IMR-90 (cell line): Measurements from ENCODE around the gene TBC1D1. TPM values are rescaled to one million over a fixed set of nuclear protein-coding genes. Genes with fewer than 3 reads are reported as not detected.

Source experiments
- ATAC-seq: fragments of 200-7000 bp; cut with Tn5 transposase; 2 replicates; pipeline ENCODE4 v1.9.1; 2020; ENCODE audit warnings: low read depth, mild to moderate bottlenecking, moderate library complexity
- BruUV-seq: library from RNA; stranded (reverse); fragments of 400-500 nt; replicated peaks from 2 replicates; lab custom pipeline; 2021; lab: Mats Ljungman, UMichigan
- CTCF ChIA-PET: fragments of 300-600 bp; formaldehyde crosslinking; extraction: SDS; loops from one replicate; lab custom pipeline; 2021; ENCODE audit warnings: antibody characterized with exemption; lab: Yijun Ruan, JAX
- POLR2A ChIA-PET: fragments of 300-600 bp; sonication (Branson Sonifier 250); formaldehyde crosslinking; loops from one replicate; lab custom pipeline; 2022; ENCODE audit warnings: antibody characterized with exemption; ENCODE audit not compliant: unreplicated experiment; lab: Charles Lee
- DNase-seq: peaks from one replicate; pipeline ENCODE4 v3.0.0; 2013
- H2AFZ ChIP-seq: replicated peaks from 2 replicates; pipeline ENCODE3; 2013; ENCODE audit warnings: low read length, mild to moderate bottlenecking; ENCODE audit not compliant: poor library complexity
- H2AK5ac ChIP-seq: 2 replicates; pipeline ENCODE4 v1.6.1; 2013; ENCODE audit warnings: low read depth, low read length, inconsistent platforms
- H2AK9ac ChIP-seq: replicated peaks from 2 replicates; pipeline ENCODE3; 2013; ENCODE audit warnings: mild to moderate bottlenecking, low read depth, low read length, moderate library complexity; ENCODE audit not compliant: poor library complexity
- H2BK120ac ChIP-seq: 2 replicates; pipeline ENCODE4 v1.6.1; 2013; ENCODE audit warnings: low read depth, low read length, inconsistent platforms
- H2BK15ac ChIP-seq: 3 replicates; pipeline ENCODE4 v1.6.1; 2013; ENCODE audit warnings: low read depth, low read length, inconsistent platforms
- H2BK20ac ChIP-seq: 2 replicates; pipeline ENCODE4 v1.6.1; 2013; ENCODE audit warnings: low read depth, mild to moderate bottlenecking, inconsistent platforms, low read length, moderate library complexity
- H2BK5ac ChIP-seq: 2 replicates; pipeline ENCODE4 v1.6.1; 2013; ENCODE audit warnings: mild to moderate bottlenecking, low read depth, low read length, inconsistent platforms; ENCODE audit not compliant: poor library complexity, severe bottlenecking
- H3K14ac ChIP-seq: replicated peaks from 2 replicates; pipeline ENCODE4 v1.6.1; 2013; ENCODE audit warnings: low read depth, low read length, inconsistent platforms
- H3K18ac ChIP-seq: 2 replicates; pipeline ENCODE4 v1.6.1; 2013; ENCODE audit warnings: low read depth, low read length, control low read depth
- H3K23ac ChIP-seq: 2 replicates; pipeline ENCODE4 v1.6.1; 2013; ENCODE audit warnings: low read depth, low read length, inconsistent platforms
- H3K27ac ChIP-seq: 2 replicates; pipeline ENCODE4 v1.5.1; 2013; ENCODE audit warnings: mild to moderate bottlenecking, control low read depth, low read length; ENCODE audit not compliant: insufficient read depth
- H3K27me3 ChIP-seq: 2 replicates; pipeline ENCODE4 v1.6.1; 2013; ENCODE audit warnings: low read length; ENCODE audit not compliant: control insufficient read depth, insufficient read depth
- H3K36me3 ChIP-seq: 2 replicates; pipeline ENCODE4 v1.6.1; 2013; ENCODE audit warnings: low read length, mixed read lengths; ENCODE audit not compliant: control insufficient read depth, insufficient read depth
- H3K4ac ChIP-seq: 2 replicates; pipeline ENCODE4 v1.6.1; 2013; ENCODE audit warnings: low read depth, low read length, inconsistent platforms
- H3K4me1 ChIP-seq: 2 replicates; pipeline ENCODE4 v1.6.1; 2013; ENCODE audit warnings: low read length, mixed read lengths; ENCODE audit not compliant: control insufficient read depth, insufficient read depth
- H3K4me2 ChIP-seq: 2 replicates; pipeline ENCODE4 v1.6.1; 2013; ENCODE audit warnings: low read depth, mild to moderate bottlenecking, control low read depth, low read length, moderate library complexity
- H3K4me3 ChIP-seq: 2 replicates; pipeline ENCODE4 v1.5.1; 2013; ENCODE audit warnings: low read depth, mild to moderate bottlenecking, control low read depth, low read length, moderate library complexity; ENCODE audit not compliant: insufficient read depth
- H3K56ac ChIP-seq: 2 replicates; pipeline ENCODE4 v1.6.1; 2013; ENCODE audit warnings: low read length, inconsistent platforms; ENCODE audit not compliant: insufficient read depth; ENCODE audit errors: extremely low read depth
- H3K79me1 ChIP-seq, 2 experiments: 2 replicates each; pipeline ENCODE4 v1.6.1; 2013; ENCODE audit warnings: low read length in 2 of 2, inconsistent platforms in 1 of 2, low read depth in 1 of 2
- H3K9ac ChIP-seq: 2 replicates; pipeline ENCODE4 v1.6.1; 2013; ENCODE audit warnings: low read depth, low read length, control low read depth
- H3K9me1 ChIP-seq: 2 replicates; pipeline ENCODE4 v1.6.1; 2013; ENCODE audit warnings: low read length, inconsistent platforms; ENCODE audit not compliant: insufficient read depth
- H3K9me3 ChIP-seq: 2 replicates; pipeline ENCODE4 v1.6.1; 2013; ENCODE audit warnings: low read length; ENCODE audit not compliant: control insufficient read depth, insufficient read depth
- H4K20me1 ChIP-seq: 2 replicates; pipeline ENCODE4 v1.6.1; 2013; ENCODE audit warnings: low read length, inconsistent platforms; ENCODE audit not compliant: insufficient read depth
- H4K5ac ChIP-seq: 2 replicates; pipeline ENCODE4 v1.6.1; 2013; ENCODE audit warnings: mild to moderate bottlenecking, low read depth, low read length, control low read depth
- H4K8ac ChIP-seq, 2 experiments: 2 replicates each; pipeline ENCODE4 v1.6.1; 2013; ENCODE audit warnings: low read depth in 2 of 2, low read length in 2 of 2, control low read depth in 1 of 2, inconsistent platforms in 1 of 2
- H4K91ac ChIP-seq: 2 replicates; pipeline ENCODE4 v1.6.1; 2013; ENCODE audit warnings: low read depth, low read length, inconsistent platforms; ENCODE audit not compliant: insufficient read depth
- CEBPB ChIP-seq: IDR thresholded peaks from 2 replicates; pipeline ENCODE4 v1.6.1; 2012; ENCODE audit warnings: low read depth, low read length, improper control_type of control experiment
- MAFK ChIP-seq: IDR thresholded peaks from 2 replicates; pipeline ENCODE4 v1.6.1; 2012; ENCODE audit warnings: low read depth, low read length, improper control_type of control experiment
- POLR2A ChIP-seq: IDR thresholded peaks from 2 replicates; pipeline ENCODE4 v1.6.1; 2012; ENCODE audit warnings: mild to moderate bottlenecking, low read depth, low read length
- WGBS, 2 experiments: methylation state at CpG; one replicate each; pipeline versions ENCODE4 v1.1.5 to v1.1.7; 2013; ENCODE audit warnings: missing lambda C conversion rate in 2 of 2; ENCODE audit not compliant: insufficient read length in 1 of 2; ENCODE audit errors: extremely low coverage in 2 of 2; 5-methylcytosine and 5-hydroxymethylcytosine counted together
- dilution Hi-C: fragments of 300-500 bp; cut with HindIII; formaldehyde crosslinking; loops from one replicate; pipeline ENCODE4 v1.14.3; 2018; ENCODE audit warnings: low sequenced_read_pairs; ENCODE audit not compliant: unreplicated experiment
- in situ Hi-C: fragments of 300-500 bp; cut with MboI; formaldehyde crosslinking; loops from 3 replicates; pipeline ENCODE4 v1.14.3; 2019; ENCODE audit warnings: low sequenced_read_pairs, inconsistent platforms, mixed read lengths
- intact Hi-C: fragments of 100-400 bp; cut with micrococcal nuclease; formaldehyde crosslinking; loops from 2 replicates; pipeline ENCODE4 v1.10.0; 2022
- polyA plus RNA-seq, 3 experiments: library from polyadenylated mRNA; depleted of rRNA; stranded (reverse); fragments of >200 nt; gene quantifications; 2 replicates each; pipeline ENCODE4 v1.2.3, GENCODE V29; 2012; ENCODE audit warnings: low replicate concordance in 1 of 3
- total RNA-seq: library from RNA; depleted of rRNA; stranded (reverse); fragments of >200 nt; gene quantifications from 2 replicates; pipeline ENCODE4 v1.2.3, GENCODE V29; 2012
- TF ChIP-seq, protein P1 (sequence below): fragments of 150-350 bp; IDR thresholded peaks from 2 replicates; pipeline ENCODE4 v1.6.1; 2017; ENCODE audit warnings: mild to moderate bottlenecking, antibody characterized with exemption, low read length, low read depth

Gene TBC1D1
- total and polyA plus RNA-seq, 2 of the 4 experiments (the other 2 are of a cell fraction), result 42.4 to 104 TPM

DNA sequence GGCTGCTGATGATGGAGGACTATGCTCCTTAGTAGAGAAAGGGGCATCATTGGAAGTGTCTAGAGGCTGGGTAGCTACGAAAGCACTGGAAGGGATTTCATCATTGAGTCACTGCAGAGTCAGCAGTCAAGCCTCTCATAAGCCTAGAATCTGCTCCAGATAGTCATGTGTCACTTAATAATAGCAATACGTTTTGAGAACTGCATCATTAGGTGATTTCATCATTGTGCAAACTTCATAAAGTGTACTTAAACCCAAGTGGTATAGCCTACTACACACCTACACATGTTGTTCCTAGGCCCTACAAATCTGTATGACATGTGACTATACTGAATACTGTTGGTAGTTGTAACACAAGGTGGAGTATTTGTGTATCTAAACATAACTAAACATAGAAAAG, 234.9 kb downstream of the TBC1D1 start:
- H3K36me3 ChIP-seq, result no peaks in the 10 kb centered on the region; the same call in 1 of the 2 replicates
- H3K27ac ChIP-seq, result no peak overlapping the region
- H3K79me1 ChIP-seq, result peaks cover 5 to 19% of the 10 kb centered on the region in 2 experiments; a peak in 2 of 4 replicates
- H3K9ac ChIP-seq, result no peak overlapping the region
- peak; percentile 60 for DNase-seq
- no peak overlapping the region for H3K4me3 ChIP-seq
- H3K14ac ChIP-seq, result no peak overlapping the region; the same call in 1 of the 2 replicates
- no peak overlapping the region for H2AFZ ChIP-seq
- no peaks in the 10 kb centered on the region for H4K20me1 ChIP-seq
- no peak overlapping the region for H4K91ac ChIP-seq
- H2BK15ac ChIP-seq, result no peak overlapping the region
- no peaks in the 10 kb centered on the region for H3K27me3 ChIP-seq
- TF ChIP-seq CEBPB (peak; percentile 38; the same call in 1 of the 2 replicates), MAFK (peak; percentile 16; the same call in 1 of the 2 replicates), POLR2A (no peak)
- TF ChIP-seq, protein P1, sequence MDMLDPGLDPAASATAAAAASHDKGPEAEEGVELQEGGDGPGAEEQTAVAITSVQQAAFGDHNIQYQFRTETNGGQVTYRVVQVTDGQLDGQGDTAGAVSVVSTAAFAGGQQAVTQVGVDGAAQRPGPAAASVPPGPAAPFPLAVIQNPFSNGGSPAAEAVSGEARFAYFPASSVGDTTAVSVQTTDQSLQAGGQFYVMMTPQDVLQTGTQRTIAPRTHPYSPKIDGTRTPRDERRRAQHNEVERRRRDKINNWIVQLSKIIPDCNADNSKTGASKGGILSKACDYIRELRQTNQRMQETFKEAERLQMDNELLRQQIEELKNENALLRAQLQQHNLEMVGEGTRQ, result no peak
- H3K56ac ChIP-seq, result no peak overlapping the region
- dilution Hi-C loops (no loop called here), intact Hi-C loops (no loop called here), in situ Hi-C loops (no loop called here)
- no peak for ATAC-seq
- H3K9me3 ChIP-seq, result no peaks in the 10 kb centered on the region
- CTCF ChIA-PET, result no interaction called here
- H3K4me1 ChIP-seq, result peaks cover 19% of the 10 kb centered on the region
- H3K4ac ChIP-seq, result no peak overlapping the region
- no peak overlapping the region for H3K18ac ChIP-seq
- H2BK120ac ChIP-seq, result no peak overlapping the region
- no peak overlapping the region for H2BK20ac ChIP-seq
- H4K5ac ChIP-seq, result no peak overlapping the region
- H4K8ac ChIP-seq, result no peak overlapping the region
- no peak overlapping the region for H2BK5ac ChIP-seq
- no peak overlapping the region for H3K4me2 ChIP-seq
- no CpG with 5 or more reads among the region's 2 CpGs for WGBS, 2 experiments
- POLR2A ChIA-PET, result no interaction called here
- no peak overlapping the region; the same call in 1 of the 2 replicates for H2AK5ac ChIP-seq
- no peak overlapping the region for H2AK9ac ChIP-seq
- no peak overlapping the region for H3K23ac ChIP-seq
- BruUV-seq, result no TSS peak
- peaks cover 24% of the 10 kb centered on the region for H3K9me1 ChIP-seq
